H1 (cell line): ENCODE results near the gene CACNA2D3. TPM values are rescaled to one million over a fixed set of nuclear protein-coding genes. Genes with fewer than 3 reads are reported as not detected.

ENCODE experiments used
- CTCF ChIA-PET: fragments of 300-600 bp; sonication (Branson Sonifier 250); formaldehyde crosslinking; loops from one replicate; lab custom pipeline; 2021; ENCODE audit not compliant: partially characterized antibody; lab: Charles Lee
- POLR2A ChIA-PET: fragments of 300-600 bp; sonication (Branson Sonifier 250); formaldehyde crosslinking; loops from one replicate; lab custom pipeline; 2021; ENCODE audit warnings: inconsistent platforms; ENCODE audit not compliant: partially characterized antibody; lab: Charles Lee
- DNase-seq, 2 experiments: peaks; one replicate each; pipeline versions ENCODE4 v3.0.0 to v3.0.0-alpha.2; 2010 to 2022; ENCODE audit warnings: low spot score in 2 of 2, low read depth in 1 of 2, mixed read lengths in 1 of 2
- FAIRE-seq: peaks from 2 replicates; lab custom pipeline; 2011; peaks lifted over from hg19 to GRCh38; lab: Jason Lieb, UNC
- H2AFZ ChIP-seq: 2 replicates; pipeline ENCODE4 v1.8.1; 2012; ENCODE audit warnings: low read length, inconsistent platforms
- H2AK5ac ChIP-seq: 2 replicates; pipeline ENCODE4 v1.6.1; 2013; ENCODE audit warnings: low read depth, low read length
- H2BK120ac ChIP-seq: replicated peaks from 2 replicates; pipeline ENCODE3; 2013; ENCODE audit warnings: low read depth, low read length, inconsistent platforms
- H2BK12ac ChIP-seq: 2 replicates; pipeline ENCODE4 v1.6.1; 2013; ENCODE audit warnings: low read depth, low read length
- H2BK15ac ChIP-seq: 2 replicates; pipeline ENCODE4 v1.6.1; 2013; ENCODE audit warnings: low read length
- H2BK20ac ChIP-seq: 2 replicates; pipeline ENCODE4 v1.6.1; 2013; ENCODE audit warnings: low read length
- H2BK5ac ChIP-seq: 2 replicates; pipeline ENCODE4 v1.6.1; 2013; ENCODE audit warnings: low read depth, low read length
- H3K14ac ChIP-seq: 2 replicates; pipeline ENCODE4 v1.6.1; 2013; ENCODE audit warnings: inconsistent platforms; ENCODE audit not compliant: insufficient read length
- H3K18ac ChIP-seq: 2 replicates; pipeline ENCODE4 v1.6.1; 2013; ENCODE audit warnings: low read length; ENCODE audit errors: extremely low read depth
- H3K23ac ChIP-seq: 2 replicates; pipeline ENCODE4 v1.6.1; 2013; ENCODE audit warnings: inconsistent platforms; ENCODE audit not compliant: insufficient read length
- H3K23me2 ChIP-seq: 2 replicates; pipeline ENCODE4 v1.6.1; 2013; ENCODE audit warnings: low read depth, low read length
- H3K27ac ChIP-seq: 2 replicates; pipeline ENCODE4 v1.6.1; 2011; ENCODE audit warnings: low read depth, low read length, inconsistent platforms
- H3K27me3 ChIP-seq, 4 experiments: replicated peaks in 1 of 4; 1 replicate in 1 of 4; 2 replicates in 3 of 4; pipeline versions ENCODE4 v1.6.1 to v1.8.1; 2011 to 2013; ENCODE audit warnings: low read length in 3 of 4, mild to moderate bottlenecking in 3 of 4, inconsistent platforms in 2 of 4, mixed read lengths in 2 of 4, moderate library complexity in 1 of 4; ENCODE audit not compliant: control insufficient read depth in 3 of 4, insufficient read depth in 3 of 4; ENCODE audit errors: extremely low read depth in 1 of 4
- H3K36me3 ChIP-seq, 4 experiments: 2 replicates each; pipeline versions ENCODE4 v1.6.1 to v1.8.1; 2011 to 2013; ENCODE audit warnings: mild to moderate bottlenecking in 4 of 4, low read length in 3 of 4, moderate library complexity in 2 of 4, control low read depth in 1 of 4, inconsistent platforms in 1 of 4; ENCODE audit not compliant: insufficient read depth in 4 of 4, control insufficient read depth in 2 of 4
- H3K4ac ChIP-seq: replicated peaks from 2 replicates; pipeline ENCODE3; 2013; ENCODE audit warnings: low read length, low read depth, mixed read lengths, inconsistent platforms; ENCODE audit not compliant: insufficient read length
- H3K4me1 ChIP-seq, 4 experiments: replicated peaks in 1 of 4; 1 replicate in 1 of 4; 2 replicates in 3 of 4; pipeline versions ENCODE4 v1.6.1 to v1.8.1; 2011 to 2013; ENCODE audit warnings: low read length in 3 of 4, inconsistent platforms in 2 of 4, mixed read lengths in 1 of 4; ENCODE audit not compliant: insufficient read depth in 4 of 4, control insufficient read depth in 3 of 4
- H3K4me2 ChIP-seq, 2 experiments: 2 replicates each; pipeline versions ENCODE4 v1.6.1 to v1.8.1; 2011 to 2013; ENCODE audit warnings: low read depth in 2 of 2, low read length in 2 of 2, control low read depth in 1 of 2, inconsistent platforms in 1 of 2, mild to moderate bottlenecking in 1 of 2; ENCODE audit not compliant: insufficient read depth in 1 of 2
- H3K4me3 ChIP-seq, 4 experiments: fragments of 200-600, 300-600 bp in 1 of 4; sonication (generic), shearing (Covaris generic), sonication (Bioruptor Twin) in 1 of 4; 2 replicates each; pipeline versions ENCODE4 v1.5.1 to v1.8.1; 2011 to 2016; ENCODE audit warnings: low read length in 4 of 4, low read depth in 3 of 4, control low read depth in 2 of 4, inconsistent platforms in 2 of 4, mild to moderate bottlenecking in 2 of 4, mixed read lengths in 1 of 4, moderate library complexity in 1 of 4; ENCODE audit not compliant: insufficient read depth in 2 of 4; ENCODE audit errors: extremely low read depth in 1 of 4
- H3K56ac ChIP-seq: replicated peaks from 2 replicates; pipeline ENCODE3; 2013; ENCODE audit warnings: low read depth, mild to moderate bottlenecking, mixed read lengths, low read length, inconsistent platforms; ENCODE audit not compliant: insufficient read length
- H3K79me1 ChIP-seq: 2 replicates; pipeline ENCODE4 v1.6.1; 2013; ENCODE audit warnings: low read depth, low read length, control low read depth
- H3K79me2 ChIP-seq, 2 experiments: 2 replicates each; pipeline versions ENCODE4 v1.6.1 to v1.8.1; 2012 to 2013; ENCODE audit warnings: low read length in 2 of 2, mild to moderate bottlenecking in 2 of 2, inconsistent platforms in 1 of 2; ENCODE audit not compliant: insufficient read depth in 2 of 2, control insufficient read depth in 1 of 2
- H3K9ac ChIP-seq, 4 experiments: replicated peaks in 1 of 4; 1 replicate in 1 of 4; 2 replicates in 3 of 4; pipeline versions ENCODE4 v1.6.1 to v1.8.1; 2011 to 2013; ENCODE audit warnings: low read depth in 3 of 4, low read length in 3 of 4, control low read depth in 2 of 4, mild to moderate bottlenecking in 2 of 4, moderate library complexity in 2 of 4, inconsistent platforms in 1 of 4; ENCODE audit errors: extremely low read depth in 1 of 4
- H3K9me3 ChIP-seq, 2 experiments: 2 replicates each; pipeline versions ENCODE4 v1.6.1 to v1.8.1; 2012 to 2013; ENCODE audit warnings: mild to moderate bottlenecking in 2 of 2, moderate library complexity in 2 of 2, control low read depth in 1 of 2, inconsistent platforms in 1 of 2, low read depth in 1 of 2, low read length in 1 of 2, mixed read lengths in 1 of 2; ENCODE audit not compliant: insufficient read depth in 2 of 2
- H4K20me1 ChIP-seq, 2 experiments: replicated peaks in 1 of 2; 2 replicates each; pipeline versions ENCODE3 to v1.8.1; 2011 to 2013; ENCODE audit warnings: inconsistent platforms in 2 of 2, low read length in 2 of 2, mild to moderate bottlenecking in 1 of 2; ENCODE audit not compliant: insufficient read depth in 2 of 2, control insufficient read depth in 1 of 2
- H4K5ac ChIP-seq: 2 replicates; pipeline ENCODE4 v1.6.1; 2013; ENCODE audit warnings: low read length, low read depth, mixed read lengths, inconsistent platforms; ENCODE audit not compliant: insufficient read length
- H4K8ac ChIP-seq: 2 replicates; pipeline ENCODE4 v1.8.0; 2013; ENCODE audit warnings: mild to moderate bottlenecking, moderate library complexity, low read length, inconsistent platforms; ENCODE audit not compliant: insufficient read depth; ENCODE audit errors: extremely low read depth
- H4K91ac ChIP-seq: replicated peaks from 2 replicates; pipeline ENCODE3; 2013; ENCODE audit warnings: low read length, mixed read lengths, inconsistent platforms; ENCODE audit not compliant: insufficient read length
- JUN ChIP-seq: IDR thresholded peaks from 2 replicates; pipeline ENCODE4 v1.6.1; 2011; ENCODE audit warnings: low read depth, mild to moderate bottlenecking, improper control_type of control experiment, low read length
- KDM4A ChIP-seq: IDR thresholded peaks from one replicate; pipeline ENCODE4 v1.7.1; 2012; ENCODE audit warnings: low read depth, mild to moderate bottlenecking, moderate library complexity, low read length, inconsistent platforms; ENCODE audit not compliant: severe bottlenecking
- POU5F1 ChIP-seq: IDR thresholded peaks from 2 replicates; pipeline ENCODE4 v1.6.1; 2011; ENCODE audit warnings: low read depth, mild to moderate bottlenecking, low read length, moderate library complexity
- RAD21 ChIP-seq, 2 experiments: IDR thresholded peaks in 1 of 2; conservative IDR thresholded peaks in 1 of 2; 2 replicates each; pipeline ENCODE4 v1.6.1; 2011; ENCODE audit warnings: low read depth in 2 of 2, low read length in 2 of 2, improper control_type of control experiment in 1 of 2, inconsistent platforms in 1 of 2, mild to moderate bottlenecking in 1 of 2, moderate library complexity in 1 of 2
- SIRT6 ChIP-seq: IDR thresholded peaks from one replicate; pipeline ENCODE4 v1.7.1; 2012; ENCODE audit warnings: low read length, inconsistent platforms
- SIX5 ChIP-seq: IDR thresholded peaks from 2 replicates; pipeline ENCODE4 v1.6.1; 2011; ENCODE audit warnings: mild to moderate bottlenecking, low read depth, low read length
- SP2 ChIP-seq: IDR thresholded peaks from 2 replicates; pipeline ENCODE4 v1.6.1; 2012; ENCODE audit warnings: mild to moderate bottlenecking, low read length, inconsistent platforms
- TCF12 ChIP-seq: IDR thresholded peaks from 2 replicates; pipeline ENCODE4 v1.6.1; 2011; ENCODE audit warnings: low read depth, mild to moderate bottlenecking, low read length
- TEAD4 ChIP-seq: IDR thresholded peaks from 2 replicates; pipeline ENCODE4 v1.6.1; 2012; ENCODE audit warnings: low read depth, low read length, inconsistent platforms, mixed read lengths
- WGBS, 2 experiments: shearing (Covaris generic) in 1 of 2; methylation state at CpG; one replicate each; pipeline versions ENCODE4 v1.1.6 to v1.1.7; 2013 to 2015; ENCODE audit warnings: low lambda C conversion rate in 2 of 2, mixed read lengths in 2 of 2, inconsistent platforms in 1 of 2, low coverage in 1 of 2, missing lambda C conversion rate in 1 of 2; ENCODE audit not compliant: insufficient replicate concordance in 2 of 2, insufficient coverage in 1 of 2, insufficient read length in 1 of 2; ENCODE audit errors: extremely low coverage in 1 of 2, missing lambda C conversion rate in 1 of 2; 5-methylcytosine and 5-hydroxymethylcytosine counted together
- polyA plus RNA-seq, 7 experiments: library from polyadenylated mRNA; depleted of rRNA in 3 of 7; stranded (reverse) in 5 of 7; unstranded in 2 of 7; fragments of >200 nt in 5 of 7; fragments of 200-250 nt in 2 of 7; gene quantifications; 1 replicate in 5 of 7; 2 replicates in 1 of 7; 4 replicates in 1 of 7; pipeline versions ENCODE4 v1.2.1 to v1.2.3, GENCODE V29; 2011 to 2013; ENCODE audit warnings: missing spikeins in 2 of 7, mixed read lengths in 2 of 7
- total RNA-seq: library from RNA; stranded (reverse); fragmentation: NEBNext Ultra II Directional; extraction: Animal tissue kit (Norgen Biotek cat#: 25700); gene quantifications from 2 replicates; pipeline ENCODE4 v1.2.1, GENCODE V29; 2021

Gene CACNA2D3
- total and polyA plus RNA-seq, 2 of the 8 experiments (the other 6 are each of a cell fraction or from before 2014, with no cell fraction given) = 1.5 to 1.8 TPM

GRCh38 chr3:54085936-54086335 lies 36.4 kb upstream of the CACNA2D3 start:
- Histone ChIP-seq H2BK120ac (no peak overlapping the region), H3K23ac (no peak overlapping the region), H3K4ac (no peak overlapping the region), H3K9ac (no peak overlapping the region), H3K27ac (no peak overlapping the region), H3K4me2 (no peak overlapping the region), H4K91ac (no peak overlapping the region), H2BK15ac (no peak overlapping the region), H2AFZ (no peak overlapping the region), H3K79me1 (no peaks in the 10 kb centered on the region), H3K36me3 (no peaks in the 10 kb centered on the region), H4K20me1 (no peaks in the 10 kb centered on the region), H3K9me3 (no peaks in the 10 kb centered on the region), H3K18ac (no peak overlapping the region), H3K4me1 (peaks cover 0 to 5% (median 0%) of the 10 kb centered on the region in 4 experiments; a peak in 2 of 7 replicates), H3K4me3 (no peak overlapping the region), H3K23me2 (peaks cover 4% of the 10 kb centered on the region; the same call in 1 of the 2 replicates), H3K14ac (no peak overlapping the region), H4K8ac (no peak overlapping the region), H2BK20ac (no peak overlapping the region), H2AK5ac (no peak overlapping the region), H2BK12ac (no peak overlapping the region), H3K79me2 (no peaks in the 10 kb centered on the region), H2BK5ac (no peak overlapping the region), H4K5ac (no peak overlapping the region), H3K56ac (no peak overlapping the region), H3K27me3 (peaks cover 4 to 19% (median 14%) of the 10 kb centered on the region in 4 experiments)
- FAIRE-seq (no peak), DNase-seq (no peak)
- TF ChIP-seq SIRT6 (no peak), TCF12 (no peak), POU5F1 (no peak), TEAD4 (no peak), RAD21 (IDR thresholded peaks at IDR 0.05 in 1 of 2, conservative IDR thresholded peaks at IDR 0.05 in 1 of 2; ENCODE audit: low read depth in 2 of 2, low read length in 2 of 2) (no peak), KDM4A (no peak), SIX5 (no peak), JUN (no peak), SP2 (no peak)
- 58% methylated on average over 6 of the region's 6 CpGs; no CpG with 5 or more reads in 1 of the 2 experiments for WGBS, 2 experiments
- ChIA-PET CTCF (interaction anchor here (1.2 kb wide), 1 partner anchor 288 kb away, joined by 3 read pairs; no protein-coding TSS in a partner anchor), POLR2A (no interaction called here)
